NCI-H2196 treated with DMSO at 0.1 percent for 48 hours (cell line): ENCODE measurements around the gene GRAP.

Experiments
- DNase-seq: peaks from one replicate; lab custom pipeline; 2025; ENCODE audit not compliant: unreplicated experiment; lab: John Stamatoyannopoulos, UW

Gene GRAP

DNA sequence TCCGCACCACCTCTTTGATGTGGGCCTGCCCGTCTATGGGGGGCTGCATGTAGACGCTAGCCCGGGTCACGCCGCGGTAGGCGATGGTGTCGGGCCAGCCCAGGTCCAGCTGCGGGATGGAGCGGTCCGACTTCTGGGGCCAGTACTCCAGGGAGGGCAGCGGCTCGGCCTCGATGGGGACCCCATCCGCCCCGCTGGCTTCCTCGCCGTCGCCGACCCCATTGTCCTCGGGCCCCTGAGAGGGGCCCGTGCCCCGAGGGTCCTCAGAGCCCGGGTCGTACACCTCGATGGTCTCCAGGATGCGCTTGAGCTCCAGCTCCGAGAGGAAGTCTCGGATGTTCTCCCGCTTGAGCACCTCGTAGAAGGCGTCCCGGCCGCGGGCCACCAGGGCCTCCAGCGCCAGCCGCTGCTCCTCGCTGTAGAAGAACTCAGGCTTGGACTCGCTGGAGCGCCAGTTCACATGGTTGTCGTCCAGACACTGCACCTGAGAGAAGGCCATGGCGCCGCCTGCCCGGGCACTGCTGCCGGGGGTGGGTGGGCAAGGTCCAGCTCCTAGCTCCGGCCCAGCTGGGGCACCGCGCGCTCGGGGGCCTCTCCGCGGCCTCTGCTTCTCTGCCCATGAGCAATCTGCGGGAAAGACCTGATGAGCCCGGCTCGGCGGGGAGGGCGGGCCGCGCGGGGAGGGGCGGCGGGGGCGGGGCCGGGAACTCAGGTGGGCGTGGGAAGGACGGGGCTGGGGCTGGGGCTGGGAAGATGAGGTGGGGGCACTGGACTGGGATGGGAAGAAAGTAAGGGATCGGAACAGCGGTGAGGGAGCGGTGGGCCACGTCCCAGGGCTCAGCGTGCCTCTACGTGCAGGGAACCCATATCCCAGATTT, 43.0 kb downstream of the GRAP start:
- DNase-seq = no peak

DNA sequence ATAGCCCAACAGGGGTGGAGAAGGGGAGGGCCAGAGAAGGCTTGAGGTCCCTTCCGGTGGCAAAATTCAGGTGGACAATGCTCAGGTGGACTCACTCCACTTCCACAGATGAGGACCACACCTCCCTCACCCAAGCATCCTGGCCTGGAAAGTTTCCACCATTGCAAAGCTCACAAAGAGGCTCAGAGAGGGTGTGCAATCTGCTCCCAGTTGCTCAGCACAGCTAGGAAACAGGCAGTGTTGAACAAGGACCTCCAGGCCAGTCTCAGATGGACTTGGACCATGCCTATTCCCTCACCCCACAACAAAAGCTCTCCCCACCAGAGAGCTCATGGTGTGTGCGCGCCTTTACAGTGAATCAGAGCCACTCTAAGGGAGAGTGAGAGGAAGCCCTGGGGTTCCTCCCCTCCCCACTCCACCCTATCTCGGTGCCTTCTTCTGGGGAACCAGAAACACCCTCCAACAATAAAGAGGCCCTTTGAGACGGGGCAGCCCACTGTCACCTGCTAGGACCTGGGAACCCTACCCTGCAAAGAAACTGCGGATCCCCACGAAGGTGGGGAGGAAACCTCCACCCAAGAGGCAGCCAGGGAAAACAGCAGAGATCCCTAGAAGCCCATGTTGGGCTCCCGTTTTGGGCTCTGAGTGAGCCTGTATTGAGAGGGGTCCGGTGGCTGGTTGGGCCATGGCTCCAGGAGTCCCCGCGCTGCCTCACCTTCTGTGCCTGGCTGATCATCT, 43.8 kb downstream of the GRAP start:
- no peak for DNase-seq

DNA sequence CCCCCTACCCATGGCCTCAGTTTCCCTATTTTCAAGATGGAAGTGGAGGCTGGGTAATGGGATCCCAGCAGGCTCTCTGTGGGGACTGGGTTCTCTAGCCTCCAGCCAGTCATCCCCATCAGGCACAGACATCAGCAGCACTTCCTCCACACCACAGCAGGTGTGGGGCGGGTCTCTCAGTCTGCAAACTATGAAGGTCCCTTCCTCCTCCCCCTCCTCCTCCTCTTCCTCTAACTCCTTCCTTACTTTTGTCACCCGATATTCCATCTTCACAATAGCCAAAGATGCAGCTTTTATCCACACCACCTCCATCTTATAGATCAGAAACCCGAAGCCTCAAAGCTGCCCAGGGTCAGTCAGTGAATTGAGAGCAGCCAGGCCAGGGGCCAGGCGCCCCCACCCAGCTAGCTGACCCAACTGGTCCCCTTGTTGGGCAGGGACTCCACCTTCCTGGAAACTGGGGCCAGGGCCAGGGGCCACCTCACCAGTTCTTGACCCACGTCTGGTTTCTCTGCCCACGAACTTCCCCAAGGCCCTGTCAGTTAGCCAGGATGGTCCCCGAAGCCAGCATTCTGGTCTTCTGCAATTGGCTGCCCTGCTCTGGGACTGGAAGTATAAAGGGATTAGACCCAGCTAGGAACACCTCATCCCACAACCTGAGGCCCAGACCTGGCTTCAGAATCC, 44.7 kb downstream of the GRAP start:
- no peak for DNase-seq

DNA sequence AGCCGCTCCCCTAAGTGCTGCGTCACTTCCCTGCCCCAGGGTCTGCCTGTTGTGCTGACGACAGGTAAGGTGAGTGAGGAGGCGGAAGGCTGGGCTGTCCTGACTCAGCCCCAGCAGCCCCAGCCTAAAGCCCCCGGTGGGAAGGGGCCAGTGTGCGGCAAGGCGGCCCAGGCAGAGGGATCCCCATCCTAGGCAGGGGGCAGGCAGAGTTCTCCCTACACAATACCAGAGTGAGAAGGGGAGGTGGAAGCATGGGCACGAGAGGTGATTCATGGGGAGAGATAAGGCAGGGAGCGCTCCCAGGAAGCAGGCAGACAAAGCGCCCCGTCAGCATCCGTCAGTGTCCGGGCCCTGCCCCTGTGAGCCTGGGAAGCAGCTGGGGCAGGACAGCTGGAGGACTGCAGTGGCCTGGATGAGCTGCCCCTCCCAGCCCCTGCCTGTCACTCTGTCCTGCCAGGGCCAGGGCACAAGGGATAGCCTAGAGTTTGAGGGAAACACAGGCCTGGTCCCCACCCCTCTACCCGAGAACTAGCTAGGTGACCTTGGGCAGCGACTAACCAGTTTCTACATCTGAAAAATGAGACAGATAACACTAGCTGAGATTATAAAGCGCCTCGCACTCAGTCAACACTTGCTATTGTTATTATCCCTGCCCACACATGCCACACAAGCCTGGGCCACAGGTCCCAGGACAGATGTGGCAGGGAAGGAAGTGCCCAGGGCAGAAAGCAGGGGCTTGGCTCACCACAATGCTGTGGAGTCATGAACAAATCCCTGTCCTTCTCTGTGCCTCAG, 46.0 kb downstream of the GRAP start:
- no peak for DNase-seq

DNA sequence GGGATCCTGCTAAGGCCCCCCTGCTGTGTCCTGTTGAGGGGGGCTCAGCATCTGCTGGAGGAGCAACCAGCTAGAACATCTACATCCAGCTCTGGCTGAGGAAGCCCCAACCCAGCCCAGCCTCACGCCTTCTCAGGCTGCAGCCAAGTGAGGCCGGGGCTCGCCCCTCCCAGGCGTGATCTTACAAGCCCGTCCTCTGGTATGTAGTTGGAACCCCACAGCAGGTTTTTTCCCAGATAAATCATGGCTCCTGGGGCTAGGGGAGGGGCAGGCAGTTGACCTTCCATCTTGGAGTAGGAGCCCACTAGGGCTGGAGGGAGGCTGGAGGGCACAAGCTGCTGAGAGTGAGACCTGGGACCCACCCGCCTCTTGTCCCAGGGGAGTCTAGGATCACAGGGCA, 46.8 kb downstream of the GRAP start:
- DNase-seq = no peak

DNA sequence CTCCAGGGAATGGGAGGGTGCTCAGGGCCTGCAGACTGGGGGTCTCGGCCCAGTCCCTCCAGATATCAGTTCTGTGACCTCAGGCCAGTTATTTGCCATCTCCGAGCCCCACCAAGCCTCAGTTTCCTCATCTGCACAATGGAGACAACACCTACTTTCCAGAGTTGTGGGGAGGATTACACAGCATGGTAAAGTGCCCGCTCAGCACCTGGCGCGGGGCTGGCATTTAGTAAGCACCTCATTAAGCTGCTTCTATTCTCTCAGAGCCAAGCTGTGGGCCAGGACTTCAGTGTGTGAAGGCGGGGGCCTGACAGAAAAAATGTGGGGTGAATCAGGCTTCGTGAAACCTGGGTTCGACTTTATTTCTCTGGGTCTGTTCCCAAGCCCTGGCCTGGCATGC, 47.4 kb downstream of the GRAP start:
- DNase-seq = no peak

DNA sequence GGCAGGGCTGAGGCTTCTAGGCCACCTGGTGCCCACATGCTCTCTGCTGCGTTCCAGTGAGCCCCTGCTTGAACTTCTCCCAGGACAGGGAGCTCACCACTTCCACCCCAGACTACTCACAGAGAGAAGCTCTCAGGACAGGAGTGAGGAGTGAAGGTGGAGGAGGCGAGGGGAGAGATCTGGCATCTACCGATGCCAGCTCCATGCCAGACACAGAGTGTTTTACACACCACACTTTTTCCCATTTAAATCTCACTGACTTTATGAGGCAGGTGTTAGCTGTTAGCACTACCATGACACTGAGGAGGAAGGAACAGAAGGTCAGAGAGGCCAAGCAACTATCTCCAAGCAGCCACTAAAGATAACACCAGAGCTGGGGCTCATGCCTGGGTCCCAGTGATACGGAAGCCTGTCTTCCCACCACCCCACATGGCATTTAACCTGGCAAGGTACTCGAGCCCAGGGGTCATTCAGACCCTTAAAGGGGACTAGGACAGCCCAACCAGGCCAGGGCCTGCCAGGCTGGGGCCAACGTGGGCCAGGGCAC, 49.0 kb downstream of the GRAP start:
- DNase-seq = no peak

DNA sequence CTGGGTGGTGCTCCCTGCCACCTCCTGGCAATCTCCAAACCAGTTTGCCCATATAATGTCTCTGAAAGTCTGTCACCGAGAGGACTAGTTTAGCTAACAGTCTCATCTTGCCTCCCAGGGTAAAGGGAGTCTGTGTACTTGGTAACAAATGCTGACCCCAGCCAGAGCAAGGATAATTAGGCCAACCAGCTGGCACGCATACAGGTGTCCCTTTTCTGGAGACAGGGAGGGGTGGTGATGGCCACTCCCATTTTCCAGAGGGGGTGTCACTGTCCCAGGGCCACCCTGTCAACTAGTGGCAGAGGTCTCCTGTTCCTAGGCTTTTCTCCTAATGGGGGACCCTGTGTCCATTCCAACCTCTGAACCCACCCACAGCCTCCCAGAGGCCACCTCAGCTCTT, 50.3 kb downstream of the GRAP start:
- no peak for DNase-seq

DNA sequence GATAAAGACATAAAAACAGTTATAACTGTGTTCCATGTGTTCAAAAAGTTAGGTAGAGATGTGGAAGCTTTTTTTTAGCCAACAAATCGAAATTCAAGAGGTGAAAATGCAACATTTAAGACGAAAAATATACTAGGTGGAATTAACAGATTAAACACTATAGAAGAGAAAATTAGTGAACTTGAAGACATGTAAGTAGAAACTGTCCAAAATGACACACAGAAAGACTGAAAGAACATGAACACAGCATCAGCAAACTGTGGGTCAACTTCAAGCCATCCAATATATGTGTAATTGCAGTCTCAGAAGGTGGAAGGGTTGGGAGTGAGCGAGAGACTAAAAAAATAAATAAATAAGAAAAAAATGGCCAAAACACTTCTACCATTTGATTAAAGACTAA, 51.5 kb downstream of the GRAP start:
- no peak for DNase-seq

DNA sequence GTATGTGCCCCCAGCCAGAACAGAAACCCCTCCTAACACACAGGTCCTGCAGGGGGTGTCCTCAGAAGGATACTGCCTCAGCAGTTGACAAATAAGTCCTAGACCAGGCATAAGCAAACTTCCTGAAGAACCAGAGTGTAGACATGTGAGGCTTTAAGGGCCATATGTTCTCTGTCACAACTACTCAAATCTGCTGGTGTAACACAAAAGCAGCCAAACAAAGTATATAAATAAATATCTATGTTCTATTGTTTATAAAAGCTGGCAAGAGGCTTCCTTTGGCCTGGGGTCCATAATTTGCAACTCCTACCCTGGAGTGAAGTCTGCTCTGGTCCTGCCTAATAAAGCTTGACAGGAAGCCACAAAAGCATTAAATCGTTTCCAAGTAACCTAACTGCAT, 52.1 kb downstream of the GRAP start:
- no peak for DNase-seq

DNA sequence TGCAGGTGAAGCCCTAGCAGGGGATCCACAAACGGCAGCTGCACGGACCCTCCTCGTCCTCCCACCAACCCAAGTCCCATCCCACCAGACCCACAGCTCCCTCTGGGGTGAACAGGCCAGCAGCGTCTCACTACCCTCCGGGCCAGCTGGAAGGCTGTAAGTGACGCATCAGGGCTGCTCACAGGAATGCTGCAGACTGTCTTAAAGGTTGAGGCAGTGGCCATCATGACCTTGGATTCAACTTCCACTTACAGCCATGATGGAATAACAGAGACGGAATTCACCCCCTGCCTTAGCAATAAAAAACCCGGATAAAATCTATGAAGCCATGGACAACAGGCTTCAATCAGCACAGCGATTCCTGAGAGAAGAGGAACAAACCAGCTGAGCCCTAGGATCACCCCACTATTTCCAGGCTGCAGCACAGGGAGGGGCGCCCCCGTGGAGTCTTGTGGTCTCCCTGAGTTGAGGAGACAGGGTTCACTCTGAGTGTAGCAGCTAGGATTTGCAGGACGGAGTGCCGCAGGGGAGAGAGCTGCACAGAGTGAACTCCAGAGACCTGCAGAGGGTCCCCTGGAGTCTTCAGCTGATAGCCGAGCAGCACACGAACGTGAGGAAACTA, 52.7 kb downstream of the GRAP start:
- DNase-seq = no peak

DNA sequence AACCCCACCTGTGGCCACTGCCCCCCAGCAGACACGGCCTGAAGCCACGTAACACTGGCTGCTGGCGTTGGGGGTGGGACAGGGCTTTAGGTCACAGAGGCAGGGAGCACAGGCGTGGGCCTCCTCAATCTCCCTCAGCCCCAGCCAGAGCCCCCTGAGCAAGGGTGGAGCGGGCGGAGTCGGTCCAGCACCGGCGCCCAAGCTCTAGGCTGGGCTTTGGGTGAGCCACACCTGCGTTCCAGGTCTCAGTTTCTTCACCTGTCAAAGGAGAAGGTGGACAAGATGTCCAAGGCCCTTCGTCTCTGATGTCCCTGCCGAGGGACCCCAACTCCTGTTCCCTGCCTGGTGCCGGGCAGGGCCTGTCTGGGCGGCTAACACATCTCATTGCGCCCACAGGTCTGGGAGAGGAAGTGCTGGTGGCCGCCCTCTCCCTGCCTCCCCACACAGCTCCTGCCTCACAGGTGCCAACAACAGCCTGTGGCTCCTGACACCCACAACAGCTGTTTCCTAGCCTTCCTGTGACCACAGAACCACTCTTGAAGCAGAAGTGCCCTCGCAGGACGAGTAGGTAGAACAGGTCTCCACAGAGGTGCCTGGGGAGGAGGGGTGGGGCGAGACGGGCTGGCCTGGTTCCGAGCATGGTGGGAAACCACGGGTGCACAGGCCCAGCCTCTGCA, 54.2 kb downstream of the GRAP start:
- DNase-seq = no peak

DNA sequence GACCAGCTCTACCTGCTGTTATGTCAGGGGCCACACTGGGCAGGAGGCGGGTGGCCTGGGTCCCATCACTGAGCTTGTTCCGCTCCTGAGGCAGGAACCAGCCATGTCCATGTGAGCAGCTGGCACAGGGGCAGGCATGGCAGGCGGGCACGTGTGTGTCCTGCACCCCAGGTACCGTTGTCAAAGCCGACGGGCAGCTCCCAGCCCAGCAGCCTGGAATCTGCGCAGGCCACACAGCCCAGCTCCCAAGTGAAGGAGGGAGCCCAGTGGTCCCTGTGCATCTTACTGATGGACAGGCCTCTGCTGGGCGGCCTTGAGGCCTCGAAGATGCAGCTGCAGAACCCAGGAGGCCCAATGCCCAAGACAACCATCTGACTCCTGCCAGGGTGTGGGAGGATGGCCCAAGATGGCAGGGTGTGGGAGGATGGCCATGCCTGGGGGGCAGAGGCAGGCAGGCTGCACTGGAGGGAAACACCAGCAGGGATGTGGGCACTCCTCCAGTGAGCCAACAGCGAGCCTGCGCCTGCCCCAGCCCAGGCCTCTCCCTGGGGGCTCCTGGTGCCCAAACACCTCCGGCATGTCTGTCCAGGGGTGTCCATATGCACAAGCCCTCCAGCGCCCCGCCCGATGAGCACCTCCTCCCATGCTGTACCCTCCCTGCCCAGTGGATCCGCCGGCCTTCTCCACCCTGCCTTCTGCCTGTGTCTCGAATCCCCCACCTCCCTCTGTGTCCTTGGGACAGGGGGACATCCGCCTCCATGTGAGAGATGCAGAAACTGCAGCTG, 55.0 kb downstream of the GRAP start:
- no peak for DNase-seq

DNA sequence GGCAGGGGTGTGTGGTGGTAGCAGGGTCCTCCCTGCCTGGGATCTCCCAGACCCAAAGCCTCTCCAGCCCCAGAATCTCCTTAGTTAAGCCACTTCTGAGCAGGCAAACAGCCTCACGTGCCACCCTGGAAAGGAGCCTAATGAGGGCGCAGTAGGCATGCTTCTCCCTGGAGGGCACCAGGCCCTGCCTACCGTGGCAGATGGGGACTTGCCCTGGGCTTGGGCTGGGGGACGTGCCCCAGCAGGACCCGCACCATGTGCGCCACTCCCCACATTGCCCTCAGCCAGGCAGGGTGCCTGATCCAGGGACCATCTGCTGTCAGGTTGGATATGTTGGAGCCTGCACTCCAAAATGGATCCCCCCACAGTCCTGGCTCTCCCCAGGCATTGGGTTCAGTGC, 56.4 kb downstream of the GRAP start:
- DNase-seq = no peak

DNA sequence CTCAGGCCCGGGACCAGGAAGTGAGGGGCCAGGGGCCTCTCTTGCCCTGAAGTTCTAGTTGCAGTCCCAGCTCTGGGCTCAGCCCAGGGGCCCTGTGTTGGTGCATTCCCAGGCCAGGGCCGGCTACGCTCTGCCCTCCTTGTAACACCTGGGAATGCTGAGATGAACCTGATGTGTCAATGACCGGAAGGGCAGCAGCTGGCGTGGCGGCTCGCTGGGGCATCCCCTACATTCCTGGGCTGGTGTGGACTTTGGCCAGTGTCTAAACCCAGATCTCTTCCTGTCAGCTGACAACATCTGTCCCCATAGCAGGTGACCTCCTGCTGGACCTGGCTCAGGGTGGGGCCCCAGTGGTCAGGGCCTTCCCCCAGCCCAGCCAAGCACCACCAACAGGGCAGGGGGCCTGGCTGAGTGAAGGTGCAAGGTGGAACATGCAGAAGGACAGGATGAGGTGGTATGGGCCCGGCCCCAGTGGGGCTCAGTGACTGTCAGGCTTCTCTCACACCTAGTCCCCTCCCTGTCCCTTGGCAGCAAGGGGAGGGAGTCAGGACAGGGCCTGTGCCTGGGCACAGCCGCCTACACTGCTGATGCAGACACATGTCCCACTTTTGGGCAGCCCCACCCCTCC, 58.1 kb downstream of the GRAP start:
- no peak for DNase-seq

DNA sequence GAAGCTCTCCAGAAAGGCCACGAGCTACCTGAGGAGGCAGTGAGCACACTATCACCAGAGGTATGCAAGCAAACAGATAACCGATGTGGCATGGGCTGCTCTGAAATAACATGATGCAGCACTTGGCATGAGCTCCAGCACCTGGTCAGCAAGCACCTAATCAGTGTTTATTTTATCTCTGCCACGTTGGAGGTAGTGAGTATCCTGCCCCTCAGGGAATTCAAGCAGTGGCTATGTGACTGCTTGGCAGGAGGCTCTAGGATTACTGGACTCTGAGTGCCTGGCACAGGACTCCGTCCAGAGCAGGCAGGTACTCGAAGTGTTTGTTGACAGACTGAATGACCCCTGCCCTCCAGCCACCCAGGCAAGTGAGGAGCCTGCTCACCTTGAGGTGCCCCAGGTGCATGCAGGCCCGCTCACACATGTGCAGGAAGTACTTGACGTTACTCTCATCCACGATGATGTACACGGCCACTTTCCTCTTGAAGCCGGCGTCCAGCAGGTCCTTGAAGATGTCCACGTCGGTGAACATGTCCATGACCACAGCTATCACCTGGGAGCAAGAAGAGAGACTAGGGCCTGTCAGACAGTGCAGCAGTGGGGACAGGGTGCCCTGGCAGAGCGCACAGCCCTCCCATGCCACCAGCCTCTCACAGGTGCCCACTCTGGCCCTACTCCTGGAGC, 58.8 kb downstream of the GRAP start:
- DNase-seq = peak; percentile 17

DNA sequence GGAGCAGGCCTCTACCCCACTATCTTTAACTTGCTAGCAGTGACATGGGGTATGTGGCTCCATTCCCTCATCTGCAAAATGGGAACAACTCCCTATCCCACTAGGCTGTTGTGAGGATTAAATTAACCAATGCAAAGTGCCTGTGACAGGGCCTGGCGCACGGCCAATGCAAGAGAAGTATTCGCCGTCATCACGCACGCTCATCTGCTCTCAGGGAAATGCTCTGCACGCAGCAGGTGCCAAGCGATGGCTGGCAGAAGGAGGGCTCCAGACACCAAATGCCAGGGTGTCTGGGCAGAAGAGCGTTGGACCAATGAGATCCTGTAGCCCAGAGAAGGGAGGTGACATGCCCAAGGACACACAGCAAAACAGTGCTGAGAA, 59.5 kb downstream of the GRAP start:
- DNase-seq = no peak
